SJCRH30 (cell line): ENCODE measurements around the gene AUH. TPM values are rescaled to one million over a fixed set of nuclear protein-coding genes. Genes with fewer than 3 reads are reported as not detected.

Experiments used
- DNase-seq, 2 experiments: peaks; one replicate each; pipeline ENCODE4 v3.0.0-alpha.2; 2015 to 2020
- H3K27ac ChIP-seq: fragments of 250-450 bp; sonication (Bioruptor Pico); 2 replicates; pipeline ENCODE4 v1.5.1; 2020; ENCODE audit warnings: mild to moderate bottlenecking, moderate library complexity
- H3K27me3 ChIP-seq: fragments of 250-450 bp; sonication (Bioruptor Pico); 2 replicates; pipeline ENCODE4 v1.5.1; 2020; ENCODE audit warnings: mild to moderate bottlenecking, moderate library complexity
- H3K36me3 ChIP-seq: fragments of 250-450 bp; sonication (Bioruptor Pico); 2 replicates; pipeline ENCODE4 v1.5.1; 2020; ENCODE audit warnings: mild to moderate bottlenecking, moderate library complexity
- H3K4me1 ChIP-seq: fragments of 250-450 bp; sonication (Bioruptor Pico); 2 replicates; pipeline ENCODE4 v1.5.1; 2020; ENCODE audit warnings: mild to moderate bottlenecking, moderate library complexity
- H3K4me3 ChIP-seq: fragments of 250-450 bp; sonication (Bioruptor Pico); 2 replicates; pipeline ENCODE4 v1.5.1; 2020; ENCODE audit warnings: mild to moderate bottlenecking, moderate library complexity
- H3K9me3 ChIP-seq: fragments of 250-450 bp; sonication (Bioruptor Pico); replicated peaks from 2 replicates; pipeline ENCODE4 v1.5.1; 2020; ENCODE audit warnings: mild to moderate bottlenecking, moderate library complexity
- total RNA-seq: library from RNA; depleted of rRNA; stranded (reverse); fragments of >200 nt; shearing (Covaris generic); gene quantifications from 2 replicates; pipeline ENCODE4 v1.2.3, GENCODE V29; 2014; rRNA removed

AUH gene
- total RNA-seq, 1 experiment from 2014 or later = 16.5 TPM

DNA sequence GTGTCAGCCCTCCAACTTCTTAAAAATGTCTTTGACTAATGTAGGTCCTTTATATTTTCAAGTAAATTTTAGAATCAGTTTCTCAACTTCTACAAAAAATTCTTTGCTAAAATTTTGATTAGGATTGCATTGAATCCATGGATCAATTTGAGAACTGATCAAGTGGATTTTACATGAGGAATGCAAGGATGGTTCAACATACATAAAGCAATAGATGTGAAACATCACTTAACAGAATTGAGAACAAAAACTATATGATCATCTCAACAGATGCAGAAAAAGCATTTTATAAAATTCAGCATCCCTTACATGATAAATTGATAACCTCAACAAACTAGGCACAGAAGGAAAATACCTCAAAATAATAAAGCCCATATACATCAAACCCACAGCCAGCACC is 190.8 kb downstream of the AUH start:
- no peak for DNase-seq
- Histone ChIP-seq H3K36me3 (no peaks in the 10 kb centered on the region), H3K4me1 (peaks cover 9% of the 10 kb centered on the region), H3K27me3 (no peaks in the 10 kb centered on the region), H3K9me3 (peaks cover 7% of the 10 kb centered on the region), H3K27ac (no peak overlapping the region), H3K4me3 (no peak overlapping the region)

DNA sequence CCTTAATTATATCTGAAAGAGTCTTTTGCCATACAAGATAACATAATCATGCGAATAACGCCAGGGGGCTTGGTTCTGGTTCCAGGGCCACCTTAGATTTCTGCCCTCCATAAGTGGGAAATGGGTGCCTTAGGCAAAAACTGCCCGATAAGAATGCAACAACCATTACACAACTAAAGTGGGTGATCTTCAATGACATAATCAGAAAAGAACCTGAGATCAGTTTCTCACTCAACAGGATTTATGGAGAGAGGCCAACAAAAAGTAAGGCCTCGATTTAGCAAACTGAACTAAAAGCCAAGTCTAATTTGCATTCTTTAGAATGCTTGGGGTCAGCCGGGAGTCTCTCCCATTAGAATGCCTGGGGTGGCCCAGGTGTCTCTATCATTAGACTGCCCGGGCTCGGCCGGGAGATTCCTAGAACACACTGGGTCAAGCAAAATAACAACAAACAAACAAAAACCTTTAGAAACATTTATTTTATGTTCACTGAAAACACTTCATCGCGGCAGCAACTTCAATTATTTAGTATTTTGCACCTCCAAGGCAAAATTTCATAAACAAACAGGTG is 194.8 kb downstream of the AUH start:
- Histone ChIP-seq H3K36me3 (no peaks in the 10 kb centered on the region), H3K4me3 (no peak overlapping the region), H3K4me1 (peaks cover 40% of the 10 kb centered on the region), H3K27ac (no peak overlapping the region), H3K9me3 (peaks cover 7% of the 10 kb centered on the region), H3K27me3 (no peaks in the 10 kb centered on the region)
- no peak for DNase-seq

DNA sequence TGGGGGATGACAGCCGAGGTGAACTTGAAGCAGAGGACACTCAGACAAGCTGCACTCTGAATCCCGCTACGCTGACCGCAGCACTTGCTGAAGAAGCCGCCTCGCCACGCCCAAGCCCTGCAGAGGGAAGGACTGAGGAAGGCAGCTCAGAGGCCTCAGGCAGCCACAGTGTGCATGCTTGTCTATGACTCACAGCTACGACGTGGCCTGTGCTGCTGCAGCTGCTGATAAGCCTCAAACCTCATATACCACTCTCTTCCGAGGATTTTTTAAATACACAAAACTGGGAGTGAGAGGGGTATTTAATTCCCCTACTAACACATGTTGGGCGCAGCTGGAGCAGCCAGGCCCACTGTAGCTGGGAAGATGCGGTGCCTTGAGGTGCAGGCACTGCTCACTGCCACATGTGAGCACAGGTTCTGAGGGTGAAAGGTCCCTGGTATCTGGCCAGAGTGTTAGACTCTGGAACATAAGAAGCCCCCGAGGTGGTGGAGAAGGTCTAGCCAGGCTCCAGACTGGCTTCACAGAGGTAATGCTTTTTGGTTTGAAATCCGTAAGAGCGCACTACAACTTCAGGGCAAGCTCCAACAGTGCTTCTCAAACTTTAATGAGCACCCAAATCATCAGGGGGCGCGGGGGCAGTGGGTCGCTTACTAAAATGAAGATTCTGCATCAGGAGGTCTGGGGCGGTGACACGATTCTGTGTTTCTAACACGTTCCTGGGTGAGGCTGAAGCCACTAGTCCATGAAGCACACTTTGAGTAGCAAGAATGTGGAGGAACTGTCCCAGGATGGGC is 196.8 kb downstream of the AUH start:
- Histone ChIP-seq H3K4me1 (peaks cover 47% of the 10 kb centered on the region), H3K9me3 (no peaks in the 10 kb centered on the region), H3K36me3 (no peaks in the 10 kb centered on the region), H3K27me3 (no peaks in the 10 kb centered on the region), H3K27ac (peak overlapping the region; percentile 40), H3K4me3 (no peak overlapping the region)
- DNase-seq = peak; percentile 96 to 97

Other genes with a start within 250 kb of the AUH start
- gene NFIL3, start 61.9 kb upstream of the AUH start, total RNA-seq = 7.3 and 9.2 TPM in 2 replicates